ENCODE results near the gene FIGN.

GRCh38 chr2:163548970-163549369 is 186.8 kb downstream of the FIGN start:
- TF ChIP-seq POLR2AphosphoS5 (IDR thresholded peaks at IDR 0.05; ENCODE audit: low read depth, low read length): no peak
- no peak for TF ChIP-seq POLR2A (IDR thresholded peaks at IDR 0.05; ENCODE audit: low read depth, low read length)

All from GM12892 (cell line).